Stimulated activated CD4-positive, alpha-beta T cell treated with anti-CD3 and anti-CD28 coated beads, Interleukin-15, amount 100 ng/mL, for 24 hours (primary cell): ENCODE measurements around the gene CDH7.

Experiments
- DNase-seq: peaks from one replicate; pipeline ENCODE4 v3.0.0-alpha.2; 2020

CDH7 gene

DNA sequence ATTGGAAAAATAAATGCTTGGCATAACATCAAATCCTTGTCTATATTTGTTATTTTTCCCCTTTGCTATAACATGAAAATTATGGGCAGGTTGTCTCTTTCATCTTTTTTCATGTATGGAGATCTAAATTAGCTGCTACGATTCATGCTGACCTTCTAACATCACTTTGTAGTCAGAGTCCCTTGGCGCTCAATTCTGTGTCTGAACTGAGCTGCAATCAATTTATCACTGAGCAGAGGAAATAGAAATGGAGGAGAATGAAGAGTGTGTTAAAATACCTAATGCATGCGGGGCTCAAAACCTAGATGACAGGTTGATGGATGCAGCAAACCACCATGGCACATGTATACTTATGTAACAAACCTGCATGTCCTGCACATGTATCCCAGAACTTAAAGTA is 168.9 kb downstream of the CDH7 start:
- DNase-seq = no peak

DNA sequence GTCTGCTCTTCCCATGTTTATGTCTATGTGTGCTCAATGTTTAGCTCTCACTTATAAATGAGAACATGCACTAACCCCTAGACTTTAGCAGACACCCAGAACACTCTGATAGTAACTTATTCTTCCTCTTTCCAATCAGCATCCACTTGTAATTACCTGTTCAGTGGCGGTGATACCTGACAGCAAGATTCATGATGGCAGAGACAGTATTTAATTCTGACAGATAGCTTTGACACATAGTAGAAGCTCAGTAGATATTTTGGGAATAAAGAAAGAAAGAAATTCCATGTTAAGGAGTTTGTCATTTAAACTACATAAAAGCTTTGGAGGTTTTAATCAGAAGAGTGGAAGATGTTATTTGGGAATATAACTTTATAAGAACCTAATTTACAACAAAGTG is 171.3 kb downstream of the CDH7 start:
- no peak for DNase-seq

DNA sequence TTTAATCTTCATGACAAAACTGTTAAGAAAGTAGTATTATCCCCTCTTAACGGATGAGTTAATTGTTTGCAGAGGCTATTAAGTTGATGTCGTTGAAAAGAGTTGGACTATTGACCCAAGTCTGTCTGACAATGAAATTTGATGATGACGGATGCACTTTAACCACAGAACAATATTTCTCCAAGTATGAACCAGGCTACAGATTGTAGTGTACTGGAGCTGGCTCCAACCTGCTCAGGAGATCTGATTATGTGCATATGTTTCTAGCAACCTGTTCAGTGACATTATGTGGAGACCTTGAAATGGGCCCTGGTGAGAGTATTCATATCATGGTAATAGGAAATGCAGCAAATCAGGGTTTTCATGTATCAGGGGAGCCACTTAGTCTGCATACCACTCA is 174.1 kb downstream of the CDH7 start:
- DNase-seq = no peak

DNA sequence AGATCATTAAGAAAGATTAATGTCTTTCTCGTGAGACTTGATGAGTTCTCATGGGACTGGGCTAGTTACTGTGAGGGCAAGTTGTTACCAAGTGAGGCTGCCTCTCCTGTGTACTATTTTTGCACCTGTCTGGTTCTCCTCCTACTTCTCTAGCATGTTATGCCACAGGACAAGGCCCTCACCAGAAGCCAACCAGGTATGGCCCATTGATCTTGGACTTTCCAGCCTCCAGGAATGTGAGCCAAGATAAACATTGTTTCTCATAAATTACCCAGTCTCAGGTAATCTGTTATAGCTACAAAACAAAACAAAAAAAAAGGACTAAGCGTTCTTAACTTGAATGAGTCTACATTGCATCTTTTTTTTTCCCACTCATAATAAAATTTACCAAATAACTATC is 184.1 kb downstream of the CDH7 start:
- no peak for DNase-seq

DNA sequence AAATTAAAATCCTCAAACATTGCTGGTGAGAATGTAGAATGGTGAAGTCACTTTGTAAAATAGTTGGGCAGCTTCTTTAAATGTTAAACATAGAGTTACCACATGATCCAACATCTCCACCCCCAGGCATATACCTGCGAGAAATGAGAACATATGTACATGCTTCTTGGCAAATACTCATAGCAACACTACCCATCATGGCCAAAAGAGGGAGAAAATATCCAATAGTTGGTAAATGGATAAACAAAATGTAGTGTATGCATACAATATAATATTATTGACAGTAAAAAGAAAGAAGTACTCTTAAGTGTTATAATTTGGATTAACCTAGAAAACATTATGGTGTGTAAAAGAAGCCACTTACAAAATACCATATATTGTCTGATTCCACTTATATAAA is 185.9 kb downstream of the CDH7 start:
- no peak for DNase-seq

DNA sequence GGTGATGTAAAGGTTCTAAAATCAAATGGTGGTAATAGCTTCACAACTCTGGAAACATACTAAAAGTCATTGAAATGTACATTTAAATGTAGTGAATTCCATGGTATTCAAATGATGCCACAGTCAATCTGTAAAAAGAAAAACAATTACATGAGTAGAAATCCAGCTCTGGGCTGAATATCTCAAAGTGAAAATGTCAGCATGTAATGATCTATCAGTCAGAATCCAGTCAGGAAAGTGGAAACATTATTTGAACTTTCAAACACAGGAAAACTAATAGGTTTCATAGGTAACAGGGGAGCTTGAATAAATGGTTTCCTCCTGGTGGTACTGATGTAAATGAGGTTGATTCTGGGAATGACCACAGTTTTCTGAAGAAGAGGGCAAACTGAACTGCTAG is 186.4 kb downstream of the CDH7 start:
- DNase-seq = no peak

DNA sequence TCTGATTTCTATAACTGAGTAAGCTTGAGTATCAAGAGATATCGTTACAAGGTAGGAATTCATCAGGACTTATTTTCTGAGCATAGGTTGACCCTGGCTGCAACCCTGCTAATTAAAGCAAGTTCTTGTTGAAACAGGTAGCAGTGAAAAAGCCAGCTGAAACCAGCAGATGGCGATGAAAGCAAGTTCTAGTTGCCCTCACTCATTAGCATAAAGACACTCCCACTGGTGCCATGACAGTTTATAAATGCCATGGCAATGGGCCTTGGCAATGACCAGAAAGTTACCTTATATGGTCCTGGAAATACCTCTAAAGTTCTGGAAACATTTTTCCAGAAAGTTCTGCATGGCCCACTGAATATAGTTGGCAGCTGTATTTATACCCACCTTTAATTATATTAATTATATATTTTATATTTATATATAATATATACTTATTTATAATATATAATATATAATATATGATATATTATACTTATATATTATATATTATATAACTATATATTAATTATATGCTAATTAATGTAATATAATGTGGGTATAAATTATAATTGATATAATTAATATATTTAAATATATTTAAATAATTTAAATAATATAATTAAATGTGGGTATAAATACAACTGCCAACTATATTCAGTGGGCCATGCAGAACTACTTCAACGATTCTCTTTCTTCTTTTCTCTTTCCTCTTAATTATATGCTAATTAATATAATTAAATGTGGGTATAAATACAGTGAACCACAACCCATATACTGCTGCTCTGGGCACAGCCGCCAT is 188.0 kb downstream of the CDH7 start:
- peak; percentile 14 for DNase-seq
